ENCODE measurements around the gene KREMEN1.

- TF ChIP-seq CTCF (conservative IDR thresholded peaks at IDR 0.05; ENCODE audit: low read depth in 2 of 2) (no peak), POLR2AphosphoS5 (IDR thresholded peaks at IDR 0.05; ENCODE audit: low read depth) (no peak), ETS1 (IDR thresholded peaks at IDR 0.05) (no peak), EZH2 (IDR thresholded peaks at IDR 0.05; ENCODE audit: low read depth, unreplicated experiment) (no peak), JUNB (IDR thresholded peaks at IDR 0.05; ENCODE audit: unreplicated experiment) (no peak), CREB1 (CRISPR knock-in tag; IDR thresholded peaks at IDR 0.05; ENCODE audit: low read depth) (no peak), EZH2phosphoT487 (IDR thresholded peaks at IDR 0.05; ENCODE audit: unreplicated experiment) (no peak)
Measured at GRCh38 chr22:29149841-29150555, 77.2 kb downstream of the KREMEN1 start.
